UCSD-AML1 (cell line): Measurements from ENCODE around the gene F7.
"Not testable (repeated sequence)": the region's sequence is repeated elsewhere in the genome, so short reads cannot be mapped to it uniquely, and the experiment has no call there.

Source experiments
- DNase-seq: peaks from one replicate; lab custom pipeline; 2025; ENCODE audit not compliant: unreplicated experiment; lab: John Stamatoyannopoulos, UW

The F7 gene

DNA sequence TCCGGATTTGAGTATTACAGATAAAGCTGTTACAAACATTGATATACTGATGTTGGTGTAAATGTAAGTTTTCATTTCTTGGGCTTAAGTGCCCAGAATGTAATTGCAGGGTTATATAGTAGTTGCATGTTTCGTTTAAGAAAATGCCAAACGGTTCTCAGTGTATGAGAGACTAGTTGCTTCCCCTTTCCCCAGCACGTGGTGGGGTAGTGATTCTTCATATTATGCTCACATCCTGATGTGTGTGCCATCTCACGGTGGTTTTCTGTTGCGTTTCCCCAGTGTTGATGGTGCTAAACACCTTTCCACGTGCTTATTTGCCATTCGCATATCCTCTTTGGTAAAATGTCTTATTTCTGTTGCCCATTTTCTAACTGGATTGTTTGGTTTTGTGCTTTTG, 34.7 kb upstream of the F7 start:
- DNase-seq, result no peak

DNA sequence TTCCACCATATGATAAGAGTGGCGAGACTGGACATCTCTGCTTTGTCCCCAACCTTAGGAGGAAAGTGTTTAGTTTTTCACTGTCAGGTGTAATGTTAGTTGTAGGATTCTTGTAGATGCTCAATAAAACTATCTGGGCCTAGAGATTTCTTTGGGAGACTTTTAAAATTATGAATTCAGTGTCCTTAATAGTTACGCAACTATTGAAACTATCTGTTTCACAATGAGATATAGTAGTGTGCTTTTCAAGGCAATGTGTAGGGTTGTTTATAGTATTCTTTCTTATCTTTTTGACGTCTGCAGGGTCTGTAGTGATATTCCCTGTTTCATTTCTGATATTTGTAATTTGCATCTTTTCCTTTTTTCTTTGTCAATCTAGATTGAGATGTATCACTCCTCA, 33.2 kb upstream of the F7 start:
- no peak for DNase-seq

DNA sequence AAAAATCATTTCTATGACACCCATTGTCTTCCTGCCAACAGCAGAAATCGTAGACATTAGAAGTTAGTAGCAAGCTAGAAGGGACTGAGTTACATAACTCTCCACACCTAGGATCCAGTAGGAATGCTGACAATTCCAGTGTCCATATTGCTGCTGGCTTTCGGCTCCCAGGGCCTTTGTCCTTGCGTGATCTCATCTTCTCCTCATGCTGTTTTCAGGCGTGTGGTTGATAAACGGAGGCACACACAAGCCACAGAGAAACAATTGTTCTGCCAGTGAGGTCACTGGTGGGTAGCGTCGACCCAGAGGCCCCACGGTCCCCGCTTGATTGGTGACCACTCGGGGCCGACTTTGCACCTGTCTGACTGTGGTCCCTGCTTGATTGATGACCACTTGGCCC, 31.6 kb upstream of the F7 start:
- DNase-seq, result no peak

DNA sequence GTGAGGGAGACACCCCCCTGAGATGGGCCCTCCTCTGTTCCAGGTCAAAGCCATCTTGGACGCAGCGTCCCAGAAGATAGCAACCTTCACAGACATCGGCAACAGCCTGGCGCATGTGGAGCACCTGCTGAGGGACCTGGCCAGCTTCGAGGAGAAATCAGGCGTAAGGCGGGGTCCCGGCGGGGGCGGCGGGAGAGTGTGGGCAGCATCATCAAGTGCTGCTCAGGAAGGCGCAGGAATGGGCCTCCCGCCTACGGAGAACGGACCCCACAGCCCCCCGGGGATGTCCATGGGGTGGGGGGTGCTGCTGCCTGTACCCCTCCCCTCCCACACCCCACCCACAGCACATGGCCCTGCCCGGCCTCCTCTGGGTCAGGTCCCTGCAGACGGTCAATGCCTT, 31.2 kb upstream of the F7 start:
- no peak for DNase-seq

DNA sequence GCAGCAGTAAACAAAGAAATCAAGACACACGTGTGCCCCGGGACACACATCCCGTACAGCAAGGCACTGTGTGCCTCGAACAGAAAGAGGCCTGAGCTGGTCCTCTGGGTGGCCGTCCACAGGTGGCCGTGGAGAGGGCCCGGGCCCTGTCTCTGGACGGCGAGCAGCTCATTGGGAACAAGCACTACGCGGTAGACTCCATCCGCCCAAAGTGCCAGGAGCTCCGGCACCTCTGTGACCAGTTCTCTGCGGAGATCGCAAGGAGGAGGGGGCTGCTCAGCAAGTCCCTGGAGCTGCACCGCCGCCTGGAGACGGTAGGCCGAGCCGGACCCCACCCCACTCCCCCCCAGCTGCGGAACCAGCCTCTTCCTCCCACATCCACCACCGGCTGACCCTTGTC, 30.7 kb upstream of the F7 start:
- DNase-seq, result no peak

DNA sequence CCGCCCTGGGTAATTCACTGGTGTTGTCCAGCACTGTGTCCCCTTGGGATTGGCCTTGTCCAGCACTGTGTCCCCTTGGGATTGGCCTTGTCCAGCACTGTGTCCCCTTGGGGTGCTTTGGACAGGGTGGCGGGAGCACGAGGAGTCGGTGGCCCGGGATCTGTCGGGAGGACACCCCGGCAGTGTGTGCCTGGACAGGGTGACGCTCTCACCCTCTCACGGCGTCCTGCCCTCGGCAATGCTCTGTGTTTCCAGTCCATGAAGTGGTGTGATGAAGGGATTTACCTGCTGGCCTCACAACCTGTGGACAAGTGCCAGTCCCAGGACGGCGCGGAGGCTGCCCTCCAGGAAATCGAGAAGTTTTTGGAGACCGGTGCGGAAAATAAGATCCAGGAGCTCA, 29.9 kb upstream of the F7 start:
- no peak for DNase-seq

DNA sequence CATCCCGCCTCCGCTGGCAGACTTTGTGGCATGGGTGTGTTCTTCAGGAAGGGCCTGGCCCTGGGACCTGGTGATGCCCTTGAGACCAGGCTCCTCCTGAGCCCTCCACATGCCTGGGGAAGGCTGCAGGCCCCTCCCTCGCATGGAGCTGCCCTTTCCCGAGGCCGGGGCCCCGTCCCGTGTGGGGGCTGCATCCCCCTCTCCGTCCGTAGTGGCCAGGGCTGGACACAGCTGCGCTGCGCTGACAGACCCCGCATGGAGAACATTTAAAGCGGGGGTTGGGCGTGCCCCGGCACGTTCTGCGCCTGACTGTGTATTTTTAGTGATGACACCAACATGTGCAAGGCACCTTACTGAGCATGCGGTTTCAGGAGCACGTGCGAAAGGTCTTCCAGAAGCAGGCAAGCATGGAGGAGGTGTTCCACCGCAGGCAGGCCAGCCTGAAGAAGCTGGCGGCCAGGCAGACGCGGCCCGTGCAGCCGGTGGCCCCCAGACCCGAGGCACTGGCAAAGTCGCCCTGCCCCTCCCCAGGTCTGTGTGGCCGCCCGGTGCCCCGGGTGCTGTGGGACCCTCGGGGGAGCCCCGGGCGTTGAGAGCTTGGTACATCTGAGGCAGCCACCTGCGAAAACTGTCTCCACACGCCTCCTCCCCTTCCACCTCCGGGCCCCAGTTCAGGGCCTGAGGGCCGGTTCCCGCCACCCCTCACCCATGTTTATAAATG, 28.8 kb upstream of the F7 start:
- no peak for DNase-seq

DNA sequence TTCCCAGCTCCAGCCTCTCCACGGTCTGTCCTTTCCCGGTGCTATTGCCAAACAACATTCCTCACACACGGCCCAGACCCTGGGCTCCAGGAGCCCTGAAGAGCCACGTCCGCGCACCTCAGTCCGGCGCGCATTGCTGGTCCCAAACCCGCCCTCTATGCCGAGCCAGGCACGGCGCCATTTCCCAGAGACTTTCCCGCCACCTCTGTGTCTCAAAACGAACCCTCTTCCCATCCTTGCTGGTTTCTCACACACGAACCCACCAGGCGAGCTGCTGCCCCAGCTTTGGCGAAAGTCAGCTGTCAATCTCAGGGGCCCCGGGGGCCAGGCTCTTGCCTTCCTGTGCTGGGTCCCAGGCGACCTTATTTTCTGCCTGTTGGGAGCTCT, 28.0 kb upstream of the F7 start:
- no peak for DNase-seq

DNA sequence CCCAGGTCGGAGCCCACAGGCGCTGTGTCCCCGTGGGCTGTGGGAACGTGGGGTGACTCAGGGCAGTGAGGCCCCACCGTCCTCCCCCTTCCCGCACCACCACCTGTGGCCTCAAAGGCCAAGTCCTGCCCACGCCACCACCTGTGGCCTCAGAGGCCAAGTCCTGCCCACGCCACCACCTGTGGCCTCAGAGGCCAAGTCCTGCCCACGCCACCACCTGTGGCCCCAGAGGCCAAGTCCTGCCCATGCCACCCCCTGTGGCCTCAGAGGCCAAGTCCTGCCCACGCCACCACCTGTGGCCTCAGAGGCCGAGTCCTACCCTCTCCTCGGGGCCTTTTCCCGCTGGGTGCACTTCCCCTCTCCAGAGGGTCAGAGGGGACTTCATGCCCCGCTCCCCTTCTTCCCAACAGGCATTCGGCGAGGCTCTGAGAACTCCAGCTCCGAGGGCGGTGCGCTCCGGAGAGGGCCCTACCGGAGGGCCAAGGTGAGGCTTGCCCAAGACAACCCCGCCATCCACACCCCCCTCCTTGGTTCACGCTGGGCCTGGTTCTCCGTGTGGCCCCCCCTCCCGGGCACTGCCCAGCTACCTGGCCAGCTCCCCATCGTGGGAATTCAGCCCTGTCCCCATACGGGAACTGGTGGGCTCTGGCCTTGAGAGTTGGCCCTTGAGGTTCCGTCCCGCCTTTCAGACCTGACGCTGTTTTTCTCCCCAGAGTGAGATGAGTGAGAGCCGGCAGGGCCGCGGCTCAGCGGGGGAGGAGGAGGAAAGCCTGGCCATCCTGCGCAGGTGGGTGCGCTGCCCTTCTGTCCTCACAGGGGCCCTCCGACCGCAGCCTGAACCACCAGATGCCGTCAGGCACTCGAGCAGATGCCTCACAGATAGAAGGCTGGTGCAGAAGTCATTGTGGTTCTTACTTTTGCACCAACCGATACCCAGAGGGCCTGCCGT, 27.4 kb upstream of the F7 start:
- no peak for DNase-seq

DNA sequence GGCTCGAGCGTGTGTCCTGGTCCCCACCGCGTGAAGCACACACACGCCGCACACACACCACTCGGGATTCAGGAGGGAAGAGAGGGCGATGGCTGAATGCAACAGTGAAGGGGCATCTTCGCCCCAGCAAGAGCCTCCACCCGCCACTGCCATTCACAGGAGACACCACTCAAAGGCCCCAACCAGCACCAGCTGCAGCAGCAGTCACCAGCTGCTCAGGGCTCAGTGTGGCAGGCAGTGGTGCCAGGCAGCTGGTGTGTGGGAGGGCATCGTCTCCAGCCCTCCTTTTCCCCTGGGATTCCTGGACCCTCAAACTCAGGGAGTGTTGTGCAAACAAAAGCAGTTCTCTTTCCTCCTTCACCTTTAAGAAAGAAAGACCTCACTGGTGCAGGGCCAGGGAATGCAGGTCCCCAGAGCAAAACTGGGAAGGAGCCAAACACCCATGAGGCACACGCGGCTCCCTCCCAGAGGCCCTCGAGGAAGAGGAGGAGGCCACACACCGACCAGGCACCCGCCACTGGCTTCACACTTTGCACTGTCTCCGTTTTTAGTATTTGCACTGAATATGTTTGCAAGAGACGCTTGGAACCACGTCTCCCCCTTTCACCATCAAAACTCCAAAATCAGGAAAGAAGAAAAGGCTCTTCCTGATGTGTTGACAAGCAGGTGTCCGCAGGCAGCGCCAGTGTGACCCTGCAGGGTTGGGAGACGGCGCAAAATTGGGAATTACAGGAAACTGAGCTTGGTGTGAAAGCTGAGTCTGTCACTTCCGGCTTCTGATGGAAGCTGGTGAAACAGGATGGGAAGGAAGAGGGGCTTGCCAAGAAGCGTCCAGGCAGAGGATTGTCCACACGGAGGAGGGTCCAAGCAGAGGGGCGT, 26.4 kb upstream of the F7 start:
- no peak for DNase-seq

DNA sequence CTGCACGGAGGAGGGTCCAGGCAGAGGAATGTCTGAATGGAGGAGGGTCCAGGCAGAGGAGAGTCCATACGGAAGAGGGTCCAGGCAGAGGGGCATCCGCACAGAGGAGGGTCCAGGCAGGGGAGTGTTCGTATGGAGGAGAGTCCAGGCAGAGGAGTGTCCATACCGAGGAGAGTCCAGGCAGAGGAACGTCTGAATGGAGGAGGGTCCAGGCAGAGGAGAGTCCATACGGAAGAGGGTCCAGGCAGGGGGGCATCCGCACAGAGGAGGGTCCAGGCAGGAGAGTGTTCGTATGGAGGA, 25.9 kb upstream of the F7 start:
- DNase-seq, result not testable (repeated sequence)

DNA sequence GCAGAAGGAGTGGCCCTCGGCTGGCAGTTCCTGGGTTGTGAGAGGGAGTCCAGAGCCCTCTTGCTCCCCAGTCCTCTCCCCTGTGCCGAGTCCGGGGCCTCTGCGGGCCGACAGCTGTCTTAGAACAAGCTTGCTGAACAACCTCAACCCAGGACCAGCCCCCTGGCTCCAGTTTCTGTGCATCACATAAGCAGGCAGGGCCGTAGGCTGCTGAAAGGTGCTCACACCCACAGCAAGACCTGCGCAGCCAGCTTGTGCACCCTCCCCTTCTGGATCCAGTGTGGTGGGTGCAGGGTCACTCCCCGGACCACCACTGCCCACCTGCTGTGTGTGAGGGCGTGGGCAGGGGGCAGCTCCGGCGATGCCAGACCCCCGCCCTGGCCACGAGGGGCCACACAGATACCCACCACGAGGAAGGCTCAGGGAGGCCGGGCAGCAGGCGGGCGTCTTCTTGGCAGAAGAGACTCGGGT, 25.2 kb upstream of the F7 start:
- DNase-seq, result no peak

DNA sequence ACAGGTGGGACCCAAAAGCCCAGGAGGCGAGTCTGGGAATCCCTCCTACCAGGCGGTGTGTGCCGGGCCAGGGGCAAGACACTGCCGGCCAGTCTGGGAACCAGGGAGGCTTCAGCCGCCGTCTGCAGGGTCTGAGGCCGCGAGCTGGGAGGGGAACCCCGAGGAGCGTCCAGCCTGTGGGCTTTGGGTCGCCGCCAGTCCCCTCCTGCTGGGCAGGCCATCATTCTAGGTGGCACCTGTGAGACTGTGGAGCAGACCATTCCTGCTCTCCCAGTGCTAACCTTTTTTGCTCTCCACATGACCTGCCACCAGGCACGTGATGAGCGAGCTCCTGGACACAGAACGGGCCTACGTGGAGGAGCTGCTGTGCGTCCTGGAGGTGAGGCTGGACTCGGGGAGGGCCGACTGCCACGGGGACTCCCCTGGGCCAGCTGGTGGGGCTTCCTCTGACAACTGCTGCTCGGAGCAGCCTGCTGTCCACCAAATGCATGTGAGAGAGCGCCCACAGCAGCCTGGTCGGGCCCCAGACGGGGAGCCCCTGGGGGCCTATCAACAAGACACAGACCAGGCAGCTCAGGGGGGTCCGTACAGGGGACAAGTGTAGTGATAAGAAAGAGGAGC, 24.6 kb upstream of the F7 start:
- no peak for DNase-seq

DNA sequence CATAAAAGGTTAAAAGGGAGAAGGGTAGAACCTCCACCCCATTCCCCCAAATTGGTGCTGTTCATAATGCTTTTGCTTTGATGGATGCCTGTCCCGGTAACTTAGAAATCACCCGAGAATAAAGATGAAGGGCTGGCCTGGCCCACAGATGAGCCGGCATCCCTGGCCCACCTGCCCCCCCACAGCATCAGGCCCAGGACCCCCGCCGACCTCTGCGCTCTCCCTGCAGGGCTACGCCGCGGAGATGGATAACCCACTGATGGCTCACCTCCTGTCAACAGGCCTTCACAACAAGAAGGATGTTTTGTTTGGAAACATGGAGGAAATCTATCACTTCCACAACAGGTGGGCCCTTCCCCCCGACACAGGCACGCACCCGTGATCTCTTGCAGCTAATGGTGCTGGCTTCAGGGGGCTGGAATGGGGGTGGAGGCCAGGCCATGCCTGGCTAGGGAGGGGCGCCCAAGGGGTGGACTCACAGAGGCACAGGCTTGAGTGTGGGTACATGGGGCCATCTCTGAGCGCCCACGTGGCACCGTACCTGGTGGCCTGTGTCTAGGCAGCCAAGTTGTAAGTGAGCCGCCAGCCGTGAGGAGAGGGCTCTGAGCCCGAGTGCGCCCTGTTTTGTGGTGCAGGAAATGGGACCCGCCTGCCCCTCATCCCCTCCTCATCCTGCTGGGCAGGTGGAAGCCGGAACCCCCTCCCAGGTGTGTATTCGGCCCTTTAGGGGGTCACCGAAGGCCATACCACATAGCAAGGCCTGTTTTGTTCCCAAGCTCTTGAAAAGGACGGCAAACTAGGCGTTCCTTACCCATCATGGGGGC, 23.2 kb upstream of the F7 start:
- no peak for DNase-seq

DNA sequence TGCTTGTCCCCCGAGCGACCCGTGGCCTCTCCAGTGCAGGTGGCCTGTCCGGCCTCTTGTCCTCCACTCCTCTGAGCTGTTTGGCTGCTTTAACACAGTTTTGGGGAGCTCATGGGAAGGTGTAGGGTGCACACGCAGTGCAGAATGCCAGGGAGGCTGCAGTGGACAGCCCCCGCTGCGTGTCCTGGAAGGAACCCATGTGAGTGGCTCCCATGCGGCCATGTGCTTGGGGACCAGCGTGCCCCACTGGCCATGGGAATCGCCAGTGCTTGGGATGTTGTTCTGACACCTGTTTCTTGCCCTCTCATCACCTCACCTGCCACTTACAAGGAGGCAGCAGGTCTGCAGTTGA, 22.6 kb upstream of the F7 start:
- no peak for DNase-seq

DNA sequence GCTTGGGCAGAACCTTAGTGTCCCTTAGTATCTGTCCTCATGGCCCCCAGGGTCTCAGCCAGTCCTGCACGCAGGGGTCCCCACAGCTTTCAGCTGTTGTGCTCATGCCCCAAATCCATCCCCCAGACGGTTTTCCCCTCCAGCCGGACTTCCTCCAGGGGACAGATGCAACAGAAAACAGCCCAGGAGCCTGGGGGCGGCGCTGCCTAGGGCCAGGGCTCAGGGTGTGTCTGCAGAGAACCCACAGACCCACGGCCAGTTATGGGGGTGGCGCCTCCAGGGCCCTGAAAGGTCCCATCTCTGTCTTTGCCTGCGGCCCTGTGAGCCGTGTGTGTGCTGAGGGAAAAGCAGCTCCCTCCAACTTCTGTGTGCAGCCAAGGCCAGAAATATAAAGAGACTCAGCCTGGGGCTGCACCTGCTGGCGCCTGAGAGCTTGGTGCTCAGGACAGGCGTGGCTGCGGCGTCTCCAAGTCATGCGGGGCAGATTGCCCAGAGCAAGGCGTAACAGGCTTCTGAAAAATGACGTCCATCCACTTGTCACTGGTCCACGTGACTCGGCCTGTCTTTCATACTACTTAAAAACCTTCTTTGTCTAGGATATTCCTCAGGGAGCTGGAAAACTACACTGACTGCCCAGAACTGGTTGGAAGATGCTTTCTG, 22.1 kb upstream of the F7 start:
- DNase-seq, result no peak

DNA sequence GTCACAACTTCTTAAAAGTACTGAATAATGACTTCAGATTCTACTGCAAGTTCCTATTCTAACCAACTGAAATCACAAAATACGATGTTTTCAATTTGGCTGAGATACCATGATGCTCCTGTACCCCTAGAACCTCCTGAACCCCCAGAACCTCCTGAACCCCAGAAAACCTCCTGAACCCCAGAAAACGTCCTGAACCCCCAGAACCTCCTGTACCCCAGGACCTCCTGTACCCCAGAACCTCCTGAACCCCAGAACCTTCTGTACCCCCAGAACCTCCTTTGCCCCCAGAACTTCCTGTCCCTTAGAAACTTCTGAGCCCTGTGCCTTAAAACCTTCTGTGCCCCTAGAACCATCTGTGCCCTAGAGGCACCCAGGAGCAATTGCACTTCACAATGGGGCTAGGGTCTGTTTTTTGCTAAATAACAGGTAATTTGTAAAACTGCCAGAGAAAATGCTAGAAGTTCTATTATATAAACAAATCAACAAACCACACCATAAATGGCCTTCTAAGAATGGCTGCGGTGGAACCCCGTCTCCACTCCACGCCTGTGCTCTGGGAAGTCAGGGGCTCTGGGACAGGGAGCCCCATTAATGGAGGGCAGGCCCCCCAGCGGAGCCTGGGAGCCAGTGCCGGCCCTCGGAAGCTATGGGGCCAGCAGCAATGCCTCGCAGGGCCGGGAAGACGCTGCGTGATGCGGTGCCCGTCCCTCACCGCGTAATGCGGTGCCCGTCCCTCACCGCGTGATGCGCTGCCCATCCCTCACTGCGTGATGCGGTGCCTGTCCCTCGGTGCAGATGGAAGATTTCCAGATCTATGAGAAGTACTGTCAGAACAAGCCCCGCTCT, 21.3 kb upstream of the F7 start:
- DNase-seq, result no peak

DNA sequence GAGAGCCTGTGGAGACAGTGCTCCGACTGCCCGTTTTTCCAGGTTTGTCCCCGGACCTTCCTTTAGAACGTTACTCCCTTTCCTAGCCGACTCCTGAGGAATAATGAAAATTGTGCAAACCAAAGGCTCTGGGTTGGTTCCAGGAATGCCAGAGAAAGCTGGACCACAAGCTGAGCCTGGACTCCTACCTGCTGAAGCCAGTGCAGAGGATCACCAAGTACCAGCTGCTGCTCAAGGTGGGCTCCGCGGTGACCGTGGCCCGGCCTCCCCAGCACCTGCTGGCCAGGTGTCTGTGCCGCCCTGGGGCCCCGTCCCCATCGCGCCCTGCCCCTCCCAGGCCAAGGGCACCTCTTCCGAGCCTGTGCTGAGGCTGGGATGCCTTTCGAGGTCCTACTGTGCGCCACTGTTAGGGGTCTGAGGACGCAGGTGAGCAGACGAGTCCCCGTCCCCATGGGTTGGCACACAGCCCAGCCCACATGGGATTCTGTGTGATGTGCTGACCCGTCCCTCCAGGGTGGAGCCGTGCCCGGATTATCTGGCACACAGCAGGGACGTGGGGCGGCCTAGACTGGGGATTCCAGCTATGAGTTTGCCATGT, 20.5 kb upstream of the F7 start:
- DNase-seq, result no peak
